ENCODE data around the gene CSNK2A2.

The CSNK2A2 gene

GRCh38 chr16:58158725-58159124 lies 39.2 kb downstream of the CSNK2A2 start:
- no peak overlapping the region for H3K4me2 ChIP-seq (ENCODE audit: low read length)
- no peak overlapping the region for H3K4me3 ChIP-seq (ENCODE audit: low read length)
- H3K9ac ChIP-seq (ENCODE audit: low read depth, low read length), result no peak overlapping the region
- H3K36me3 ChIP-seq (ENCODE audit: insufficient read depth, low read length), result peaks cover 40% of the 10 kb centered on the region
- no peaks in the 10 kb centered on the region for H3K27me3 ChIP-seq (ENCODE audit: control insufficient read depth, insufficient read depth, low read length)
- no peaks in the 10 kb centered on the region for H3K4me1 ChIP-seq (ENCODE audit: control insufficient read depth, insufficient read depth, low read length)
- H3K9me3 ChIP-seq (replicated peaks; ENCODE audit: low read length), result no peaks in the 10 kb centered on the region

DNA sequence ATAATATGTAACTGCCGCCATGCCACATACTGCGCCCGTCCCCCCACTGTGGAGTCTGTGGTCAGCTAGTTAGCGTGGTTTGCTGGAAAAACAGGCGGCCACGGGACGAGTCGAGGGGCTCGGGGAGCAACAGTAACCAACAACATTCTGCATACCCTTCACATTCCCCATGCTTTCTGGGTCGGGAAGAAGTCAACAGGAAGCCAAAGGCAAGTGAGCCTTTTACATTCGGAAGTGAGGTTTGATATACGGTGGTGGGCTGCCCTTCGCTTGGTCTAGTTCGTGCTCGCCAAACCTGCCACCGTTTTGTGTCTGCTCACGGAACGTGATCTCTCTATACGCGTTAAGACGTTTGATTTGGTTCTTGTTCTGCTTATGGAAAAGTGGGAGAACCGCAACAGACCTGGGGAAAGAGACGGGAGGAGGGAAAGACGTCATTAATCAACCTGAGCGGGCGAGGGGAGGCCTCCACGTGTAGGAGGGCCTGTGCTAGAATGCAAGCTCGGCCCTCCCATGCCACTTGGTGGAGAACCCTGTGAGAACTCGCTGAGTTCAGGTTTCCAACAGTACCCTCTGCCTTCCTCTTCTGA lies 39.9 kb downstream of the CSNK2A2 start:
- Histone ChIP-seq H3K4me2 (ENCODE audit: low read length) (no peak overlapping the region), H3K4me3 (ENCODE audit: low read length) (no peak overlapping the region), H3K36me3 (ENCODE audit: insufficient read depth, low read length) (peaks cover 33% of the 10 kb centered on the region), H3K4me1 (ENCODE audit: control insufficient read depth, insufficient read depth, low read length) (no peaks in the 10 kb centered on the region), H3K9me3 (replicated peaks; ENCODE audit: low read length) (no peaks in the 10 kb centered on the region), H3K9ac (ENCODE audit: low read depth, low read length) (no peak overlapping the region), H3K27me3 (ENCODE audit: control insufficient read depth, insufficient read depth, low read length) (no peaks in the 10 kb centered on the region)

DNA sequence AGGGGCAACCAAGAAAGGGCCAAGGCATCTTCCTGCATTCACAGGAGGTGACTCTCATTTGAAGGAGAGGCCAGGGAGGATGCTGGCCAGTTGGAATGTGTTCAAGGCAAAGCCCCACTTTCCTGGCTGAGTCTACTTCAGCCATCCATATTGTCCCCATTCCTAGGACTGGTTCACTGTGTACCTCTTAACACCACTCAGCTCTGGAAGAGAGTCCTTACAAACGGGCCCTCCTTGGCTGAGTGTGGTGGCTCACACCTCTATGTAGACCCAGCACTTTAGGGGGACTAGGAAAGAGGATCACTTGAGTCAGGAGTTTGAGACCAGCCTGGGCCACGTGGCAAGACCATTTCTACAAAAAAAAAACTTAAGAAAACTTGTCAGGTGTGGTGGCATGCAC lies 40.7 kb downstream of the CSNK2A2 start:
- no peaks in the 10 kb centered on the region for H3K4me1 ChIP-seq (ENCODE audit: control insufficient read depth, insufficient read depth, low read length)
- no peak overlapping the region for H3K9ac ChIP-seq (ENCODE audit: low read depth, low read length)
- H3K4me3 ChIP-seq (ENCODE audit: low read length), result no peak overlapping the region
- no peak overlapping the region for H3K4me2 ChIP-seq (ENCODE audit: low read length)
- H3K36me3 ChIP-seq (ENCODE audit: insufficient read depth, low read length), result peaks cover 25% of the 10 kb centered on the region
- no peaks in the 10 kb centered on the region for H3K9me3 ChIP-seq (replicated peaks; ENCODE audit: low read length)
- H3K27me3 ChIP-seq (ENCODE audit: control insufficient read depth, insufficient read depth, low read length), result no peaks in the 10 kb centered on the region

DNA sequence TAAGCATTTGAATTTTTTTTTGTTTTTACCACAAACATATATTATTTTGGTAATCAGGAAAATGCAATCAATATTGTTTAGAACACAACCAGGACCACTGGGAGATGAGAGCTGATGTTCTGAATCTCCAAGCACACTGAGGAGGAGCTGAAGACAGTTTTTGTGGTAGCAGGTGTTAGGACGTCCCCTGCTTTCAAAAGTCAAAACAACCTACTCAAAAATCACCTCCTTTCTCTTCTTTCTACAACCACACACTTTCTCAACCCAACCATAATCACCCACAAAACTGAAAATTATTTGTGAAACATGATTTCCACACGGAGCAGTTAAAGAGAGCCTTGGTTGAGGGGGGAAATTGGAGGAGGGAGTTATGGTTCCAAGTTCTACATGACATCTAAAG lies 42.1 kb downstream of the CSNK2A2 start:
- Histone ChIP-seq H3K36me3 (ENCODE audit: insufficient read depth, low read length) (peaks cover 15% of the 10 kb centered on the region), H3K4me2 (ENCODE audit: low read length) (no peak overlapping the region), H3K27me3 (ENCODE audit: control insufficient read depth, insufficient read depth, low read length) (no peaks in the 10 kb centered on the region), H3K9ac (ENCODE audit: low read depth, low read length) (no peak overlapping the region), H3K4me3 (ENCODE audit: low read length) (no peak overlapping the region), H3K4me1 (ENCODE audit: control insufficient read depth, insufficient read depth, low read length) (no peaks in the 10 kb centered on the region), H3K9me3 (replicated peaks; ENCODE audit: low read length) (no peaks in the 10 kb centered on the region)

- peaks cover 7% of the 10 kb centered on the region for H3K36me3 ChIP-seq (ENCODE audit: insufficient read depth, low read length)
- no peak overlapping the region for H3K9ac ChIP-seq (ENCODE audit: low read depth, low read length)
- H3K4me2 ChIP-seq (ENCODE audit: low read length), result no peak overlapping the region
- no peaks in the 10 kb centered on the region for H3K4me1 ChIP-seq (ENCODE audit: control insufficient read depth, insufficient read depth, low read length)
- H3K27me3 ChIP-seq (ENCODE audit: control insufficient read depth, insufficient read depth, low read length), result no peaks in the 10 kb centered on the region
- H3K4me3 ChIP-seq (ENCODE audit: low read length), result no peak overlapping the region
- H3K9me3 ChIP-seq (replicated peaks; ENCODE audit: low read length), result no peaks in the 10 kb centered on the region
Measured at GRCh38 chr16:58154345-58154744, 43.6 kb downstream of the CSNK2A2 start.

GRCh38 chr16:58152246-58152868 lies 45.5 kb downstream of the CSNK2A2 start:
- no peak overlapping the region for H3K4me3 ChIP-seq (ENCODE audit: low read length)
- no peaks in the 10 kb centered on the region for H3K4me1 ChIP-seq (ENCODE audit: control insufficient read depth, insufficient read depth, low read length)
- H3K9me3 ChIP-seq (replicated peaks; ENCODE audit: low read length), result no peaks in the 10 kb centered on the region
- H3K27me3 ChIP-seq (ENCODE audit: control insufficient read depth, insufficient read depth, low read length), result no peaks in the 10 kb centered on the region
- H3K9ac ChIP-seq (ENCODE audit: low read depth, low read length), result no peak overlapping the region
- H3K4me2 ChIP-seq (ENCODE audit: low read length), result no peak overlapping the region
- no peaks in the 10 kb centered on the region for H3K36me3 ChIP-seq (ENCODE audit: insufficient read depth, low read length)

GRCh38 chr16:58148526-58148925 lies 49.4 kb downstream of the CSNK2A2 start:
- no peaks in the 10 kb centered on the region for H3K9me3 ChIP-seq (replicated peaks; ENCODE audit: low read length)
- no peaks in the 10 kb centered on the region for H3K4me1 ChIP-seq (ENCODE audit: control insufficient read depth, insufficient read depth, low read length)
- no peak overlapping the region for H3K4me3 ChIP-seq (ENCODE audit: low read length)
- H3K36me3 ChIP-seq (ENCODE audit: insufficient read depth, low read length), result no peaks in the 10 kb centered on the region
- H3K4me2 ChIP-seq (ENCODE audit: low read length), result no peak overlapping the region
- no peak overlapping the region for H3K9ac ChIP-seq (ENCODE audit: low read depth, low read length)
- H3K27me3 ChIP-seq (ENCODE audit: control insufficient read depth, insufficient read depth, low read length), result no peaks in the 10 kb centered on the region

DNA sequence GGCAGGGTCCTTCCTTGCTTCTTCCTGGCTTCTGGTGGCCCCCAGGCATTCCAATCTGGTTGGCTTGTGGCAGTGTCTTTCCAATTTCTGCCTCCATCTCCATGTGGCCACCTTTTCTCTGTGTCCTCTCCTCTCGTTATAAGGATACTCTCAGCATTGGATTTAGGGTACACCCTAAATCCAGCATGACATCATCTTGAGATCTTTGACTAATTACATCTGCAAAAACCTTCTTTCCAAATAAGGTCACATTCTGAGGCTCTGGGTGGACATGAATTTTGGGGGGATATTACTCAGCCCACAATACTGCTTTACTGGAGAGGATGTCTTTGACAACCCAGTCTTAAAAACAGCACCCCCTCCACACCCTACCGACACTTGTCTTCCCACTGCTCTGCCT lies 49.8 kb downstream of the CSNK2A2 start:
- no peaks in the 10 kb centered on the region for H3K4me1 ChIP-seq (ENCODE audit: control insufficient read depth, insufficient read depth, low read length)
- H3K4me2 ChIP-seq (ENCODE audit: low read length), result no peak overlapping the region
- no peak overlapping the region for H3K9ac ChIP-seq (ENCODE audit: low read depth, low read length)
- H3K9me3 ChIP-seq (replicated peaks; ENCODE audit: low read length), result no peaks in the 10 kb centered on the region
- H3K36me3 ChIP-seq (ENCODE audit: insufficient read depth, low read length), result no peaks in the 10 kb centered on the region
- no peak overlapping the region for H3K4me3 ChIP-seq (ENCODE audit: low read length)
- H3K27me3 ChIP-seq (ENCODE audit: control insufficient read depth, insufficient read depth, low read length), result no peaks in the 10 kb centered on the region

- Histone ChIP-seq H3K4me1 (ENCODE audit: control insufficient read depth, insufficient read depth, low read length) (no peaks in the 10 kb centered on the region), H3K9ac (ENCODE audit: low read depth, low read length) (no peak overlapping the region), H3K27me3 (ENCODE audit: control insufficient read depth, insufficient read depth, low read length) (no peaks in the 10 kb centered on the region), H3K4me2 (ENCODE audit: low read length) (no peak overlapping the region), H3K9me3 (replicated peaks; ENCODE audit: low read length) (no peaks in the 10 kb centered on the region), H3K4me3 (ENCODE audit: low read length) (no peak overlapping the region), H3K36me3 (ENCODE audit: insufficient read depth, low read length) (no peaks in the 10 kb centered on the region)
Measured at GRCh38 chr16:58138852-58139251, 59.1 kb downstream of the CSNK2A2 start.

DNA sequence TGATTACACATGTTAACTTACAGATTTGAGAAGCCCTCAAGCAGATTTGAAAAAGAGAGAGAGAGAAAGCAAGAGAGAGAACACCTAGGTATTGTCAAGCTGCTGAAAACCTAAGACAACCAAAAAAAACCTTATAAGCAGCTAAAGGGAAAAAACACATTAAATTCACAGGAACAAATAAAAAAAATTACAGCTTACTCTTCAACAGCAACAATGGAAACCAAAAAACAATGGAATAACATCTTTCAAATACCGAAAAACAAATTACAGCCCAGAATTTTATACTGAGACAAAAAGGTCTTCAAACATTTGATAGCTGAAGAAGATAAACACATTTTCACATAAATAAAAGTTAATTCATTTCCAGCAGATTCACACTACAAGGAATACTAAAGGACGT lies 60.3 kb downstream of the CSNK2A2 start:
- Histone ChIP-seq H3K4me1 (ENCODE audit: control insufficient read depth, insufficient read depth, low read length) (no peaks in the 10 kb centered on the region), H3K4me2 (ENCODE audit: low read length) (no peak overlapping the region), H3K36me3 (ENCODE audit: insufficient read depth, low read length) (no peaks in the 10 kb centered on the region), H3K4me3 (ENCODE audit: low read length) (no peak overlapping the region), H3K9ac (ENCODE audit: low read depth, low read length) (no peak overlapping the region), H3K27me3 (ENCODE audit: control insufficient read depth, insufficient read depth, low read length) (no peaks in the 10 kb centered on the region), H3K9me3 (replicated peaks; ENCODE audit: low read length) (no peaks in the 10 kb centered on the region)

DNA sequence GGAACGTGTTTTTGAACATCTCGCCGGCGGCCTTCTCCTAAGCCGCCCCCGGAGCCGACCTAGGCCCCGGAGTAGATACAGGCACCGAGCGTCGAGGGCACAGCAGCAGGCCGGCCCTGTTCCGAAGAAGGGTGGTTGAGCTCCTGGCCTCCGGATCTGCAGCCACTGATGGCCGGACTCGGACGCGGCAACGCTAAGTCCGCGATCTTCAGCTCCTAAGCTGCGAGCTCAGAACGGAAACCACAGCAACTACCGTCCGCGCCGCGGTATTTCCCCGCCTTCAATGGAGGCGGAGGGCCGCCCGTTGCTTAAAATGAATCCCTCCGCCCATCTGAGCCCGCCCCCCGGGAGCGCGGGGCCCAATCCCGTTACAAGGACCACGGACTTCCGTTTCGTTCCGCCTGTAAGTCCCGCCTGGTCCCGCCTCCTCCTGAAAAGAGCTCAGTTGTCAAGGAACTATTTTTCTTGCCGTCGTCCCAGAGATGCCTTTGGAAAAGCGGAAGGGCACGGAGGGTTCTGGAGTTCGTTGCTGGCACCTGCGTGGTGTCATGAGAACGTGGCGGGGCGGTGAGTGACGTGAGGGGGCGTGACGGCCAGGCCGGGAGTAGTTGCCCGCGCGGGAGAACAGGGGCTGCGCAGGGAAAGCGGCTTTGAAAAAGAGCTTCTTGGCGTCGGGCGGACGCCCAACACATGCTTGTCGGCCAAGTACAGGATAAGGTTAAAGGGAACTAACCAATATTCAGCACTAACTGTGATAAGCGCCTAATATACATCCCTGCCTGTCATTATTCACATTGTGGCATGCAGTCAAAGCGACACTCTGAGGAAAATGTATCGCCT lies 68.6 kb downstream of the CSNK2A2 start, which contains the start of gene CFAP20:
Gene CFAP20 (minus strand): TSS at position 285 of the 840 bp plus-strand sequence. CDS start 266 bp downstream, at position 19.
- no peaks in the 10 kb centered on the region for H3K36me3 ChIP-seq (ENCODE audit: insufficient read depth, low read length)
- H3K4me3 ChIP-seq (ENCODE audit: low read length), result peak within 1 kb of the TSS; percentile 98
- H3K4me1 ChIP-seq (ENCODE audit: control insufficient read depth, insufficient read depth, low read length), result peaks cover 35% of the 10 kb centered on the region
- H3K9ac ChIP-seq (ENCODE audit: low read depth, low read length), result peak within 1 kb of the TSS; percentile 90
- no peaks in the 10 kb centered on the region for H3K9me3 ChIP-seq (replicated peaks; ENCODE audit: low read length)
- H3K4me2 ChIP-seq (ENCODE audit: low read length), result peak within 1 kb of the TSS; percentile 90
- no peaks in the 10 kb centered on the region for H3K27me3 ChIP-seq (ENCODE audit: control insufficient read depth, insufficient read depth, low read length)

Measured in skeletal muscle satellite cell (primary cell).